Mammary epithelial cell (primary cell): ENCODE data around the gene OR56A5.

Experiments
- CTCF ChIP-seq, 2 donors: IDR thresholded peaks in 1 of 2; conservative IDR thresholded peaks in 1 of 2; 2 replicates each; pipeline ENCODE4 v1.5.1; 2011 to 2012; ENCODE audit warnings: inconsistent platforms in 2 of 2, low read length in 2 of 2, mild to moderate bottlenecking in 2 of 2, control low read depth in 1 of 2, low read depth in 1 of 2; ENCODE audit not compliant: insufficient read depth in 1 of 2; ENCODE audit errors: extremely low read depth in 1 of 2
- EZH2 ChIP-seq: IDR thresholded peaks from 2 replicates; pipeline ENCODE4 v1.6.1; 2012; ENCODE audit warnings: low read length, inconsistent platforms, borderline replicate concordance

GRCh38 chr11:5928271-5928670, 40.0 kb downstream of the OR56A5 start:
- TF ChIP-seq CTCF (conservative IDR thresholded peaks at IDR 0.05 in 1 of 2, IDR thresholded peaks at IDR 0.05 in 1 of 2; ENCODE audit: extremely low read depth in 1 of 2, insufficient read depth in 1 of 2, low read depth in 1 of 2, low read length in 2 of 2) (no peak), EZH2 (no peak)
